NB4 (cell line): ENCODE results near the gene RABL3.
A peak's percentile ranks its signal among the peaks of the same experiment; 100 is the strongest.

Experiments used
- DNase-seq: peaks from one replicate; pipeline ENCODE4 v3.0.0; 2010; ENCODE audit warnings: low read depth
- H3K4me3 ChIP-seq: one replicate; pipeline ENCODE4 v1.5.1; 2011; ENCODE audit warnings: mild to moderate bottlenecking, low read depth, low read length, moderate library complexity
- MYC ChIP-seq: IDR thresholded peaks from 2 replicates; pipeline ENCODE4 v1.6.1; 2011; ENCODE audit warnings: low read depth, low read length
- POLR2A ChIP-seq: IDR thresholded peaks from 2 replicates; pipeline ENCODE4 v1.6.1; 2011; ENCODE audit warnings: mild to moderate bottlenecking; ENCODE audit not compliant: insufficient read length; ENCODE audit errors: extremely low read depth
- TF ChIP-seq, protein P1 (sequence below): IDR thresholded peaks from one replicate; pipeline ENCODE4 v1.5.1; 2012; ENCODE audit warnings: low read depth, low read length
- TF ChIP-seq, protein P2 (sequence below): IDR thresholded peaks from 2 replicates; pipeline ENCODE4 v1.6.1; 2011; ENCODE audit warnings: low read depth, low read length

RABL3 gene

DNA sequence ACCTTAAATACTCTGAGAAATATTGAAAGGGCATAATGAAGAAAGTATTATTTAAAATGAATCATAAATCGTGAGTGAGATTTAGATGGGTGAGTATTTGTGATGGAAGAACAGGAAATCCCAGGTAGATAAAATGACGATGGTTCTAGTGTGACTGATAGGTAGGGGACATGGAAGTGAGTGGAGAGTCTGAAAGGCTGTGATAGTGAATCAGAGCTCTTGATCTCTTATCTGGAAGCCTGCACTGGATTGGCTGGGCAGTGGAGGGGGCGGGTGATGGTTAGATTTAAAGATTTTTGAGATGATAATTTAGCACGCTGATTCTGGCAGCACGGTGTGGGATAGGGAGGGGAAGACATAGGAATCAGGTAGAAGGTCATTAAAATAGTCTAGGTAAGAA is 80.4 kb downstream of the RABL3 start:
- no peak for DNase-seq
- no peak overlapping the region for H3K4me3 ChIP-seq
- TF ChIP-seq, protein P1, sequence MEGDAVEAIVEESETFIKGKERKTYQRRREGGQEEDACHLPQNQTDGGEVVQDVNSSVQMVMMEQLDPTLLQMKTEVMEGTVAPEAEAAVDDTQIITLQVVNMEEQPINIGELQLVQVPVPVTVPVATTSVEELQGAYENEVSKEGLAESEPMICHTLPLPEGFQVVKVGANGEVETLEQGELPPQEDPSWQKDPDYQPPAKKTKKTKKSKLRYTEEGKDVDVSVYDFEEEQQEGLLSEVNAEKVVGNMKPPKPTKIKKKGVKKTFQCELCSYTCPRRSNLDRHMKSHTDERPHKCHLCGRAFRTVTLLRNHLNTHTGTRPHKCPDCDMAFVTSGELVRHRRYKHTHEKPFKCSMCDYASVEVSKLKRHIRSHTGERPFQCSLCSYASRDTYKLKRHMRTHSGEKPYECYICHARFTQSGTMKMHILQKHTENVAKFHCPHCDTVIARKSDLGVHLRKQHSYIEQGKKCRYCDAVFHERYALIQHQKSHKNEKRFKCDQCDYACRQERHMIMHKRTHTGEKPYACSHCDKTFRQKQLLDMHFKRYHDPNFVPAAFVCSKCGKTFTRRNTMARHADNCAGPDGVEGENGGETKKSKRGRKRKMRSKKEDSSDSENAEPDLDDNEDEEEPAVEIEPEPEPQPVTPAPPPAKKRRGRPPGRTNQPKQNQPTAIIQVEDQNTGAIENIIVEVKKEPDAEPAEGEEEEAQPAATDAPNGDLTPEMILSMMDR, result no peak
- TF ChIP-seq MYC, result no peak
- TF ChIP-seq POLR2A, result no peak
- TF ChIP-seq, protein P2, sequence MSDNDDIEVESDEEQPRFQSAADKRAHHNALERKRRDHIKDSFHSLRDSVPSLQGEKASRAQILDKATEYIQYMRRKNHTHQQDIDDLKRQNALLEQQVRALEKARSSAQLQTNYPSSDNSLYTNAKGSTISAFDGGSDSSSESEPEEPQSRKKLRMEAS, result no peak

DNA sequence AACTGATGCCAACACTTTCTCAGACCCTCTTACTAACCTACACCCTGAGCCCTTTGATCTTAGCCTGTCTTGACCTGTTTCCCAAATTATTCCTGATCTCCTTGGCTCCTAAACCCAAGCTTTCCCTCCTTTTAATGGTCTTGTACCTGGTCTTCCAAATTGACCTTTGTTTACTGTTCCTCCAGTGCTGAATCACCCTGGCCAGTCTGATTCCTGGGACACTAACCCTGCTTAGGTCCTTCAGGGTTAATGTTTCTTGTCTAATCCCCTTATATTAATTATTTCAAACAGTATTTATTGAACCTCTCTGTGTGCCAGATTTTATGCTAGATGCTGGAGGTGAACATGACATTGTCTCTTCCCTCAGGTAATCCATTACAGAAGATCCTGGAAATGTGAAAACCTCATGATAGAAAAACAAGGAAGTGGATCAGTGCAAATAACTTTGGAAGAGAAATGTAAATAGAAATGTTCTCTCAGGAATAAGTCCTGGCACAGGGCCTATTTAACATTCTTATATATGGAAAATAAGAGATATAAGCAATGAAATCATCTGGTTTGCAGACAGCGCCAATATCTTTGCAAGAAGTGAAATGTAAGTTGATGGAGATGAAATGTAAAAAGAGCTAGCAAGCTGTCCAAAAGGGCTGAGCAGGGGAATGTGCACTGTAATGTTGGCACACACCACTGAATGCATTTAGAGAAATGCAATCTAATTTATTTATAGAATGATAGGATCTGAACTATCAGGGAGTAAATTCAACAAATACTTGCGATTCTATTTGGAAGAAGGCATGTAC is 81.0 kb downstream of the RABL3 start:
- H3K4me3 ChIP-seq, result no peak overlapping the region
- no peak for DNase-seq
- TF ChIP-seq POLR2A, result no peak
- TF ChIP-seq, protein P2, result no peak
- TF ChIP-seq, protein P1, result no peak
- no peak for TF ChIP-seq MYC

DNA sequence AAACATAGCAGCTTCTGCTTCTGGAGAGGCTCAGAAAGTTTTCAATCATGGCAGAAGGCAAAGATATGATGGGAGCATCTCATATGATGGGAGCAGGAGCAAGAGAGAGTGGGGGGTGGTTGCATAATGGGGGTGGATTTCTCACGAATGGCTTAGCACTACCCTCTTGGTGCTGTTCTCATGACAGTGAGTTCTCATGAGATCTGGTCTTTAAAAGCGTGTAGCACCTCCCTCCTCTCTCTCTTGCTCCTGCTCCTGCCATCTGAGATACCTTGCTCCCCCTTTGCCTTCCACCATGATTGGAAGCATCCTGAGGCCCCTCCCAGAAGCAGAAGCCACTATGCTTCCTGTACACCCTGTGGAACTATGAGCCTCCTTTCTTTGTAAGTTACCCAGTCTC is 82.5 kb downstream of the RABL3 start:
- TF ChIP-seq, protein P2, result no peak
- TF ChIP-seq POLR2A (no peak), MYC (no peak)
- TF ChIP-seq, protein P1, result no peak
- DNase-seq, result no peak
- H3K4me3 ChIP-seq, result no peak overlapping the region

DNA sequence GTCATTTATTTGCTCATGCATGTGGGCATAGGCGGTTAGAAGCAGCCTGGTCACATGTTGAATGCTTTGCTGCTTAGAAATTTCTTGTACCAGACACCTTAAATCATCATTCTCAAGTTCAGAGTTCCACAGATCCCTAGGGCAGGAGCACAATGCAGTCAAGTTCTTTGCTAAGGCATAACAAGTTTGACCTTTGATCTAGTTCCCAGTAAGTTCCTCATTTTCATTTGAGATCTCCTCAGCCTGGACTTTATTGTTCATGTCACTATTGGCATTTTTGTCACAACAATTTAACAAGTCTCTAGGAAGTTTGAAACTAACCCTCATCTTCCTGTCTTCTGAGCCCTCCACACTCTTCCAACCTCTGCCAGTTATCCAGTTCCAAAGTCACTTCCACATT is 83.0 kb downstream of the RABL3 start:
- TF ChIP-seq MYC (no peak), POLR2A (no peak)
- TF ChIP-seq, protein P2, result no peak
- TF ChIP-seq, protein P1, result no peak
- no peak overlapping the region for H3K4me3 ChIP-seq
- DNase-seq, result peak; percentile 75

DNA sequence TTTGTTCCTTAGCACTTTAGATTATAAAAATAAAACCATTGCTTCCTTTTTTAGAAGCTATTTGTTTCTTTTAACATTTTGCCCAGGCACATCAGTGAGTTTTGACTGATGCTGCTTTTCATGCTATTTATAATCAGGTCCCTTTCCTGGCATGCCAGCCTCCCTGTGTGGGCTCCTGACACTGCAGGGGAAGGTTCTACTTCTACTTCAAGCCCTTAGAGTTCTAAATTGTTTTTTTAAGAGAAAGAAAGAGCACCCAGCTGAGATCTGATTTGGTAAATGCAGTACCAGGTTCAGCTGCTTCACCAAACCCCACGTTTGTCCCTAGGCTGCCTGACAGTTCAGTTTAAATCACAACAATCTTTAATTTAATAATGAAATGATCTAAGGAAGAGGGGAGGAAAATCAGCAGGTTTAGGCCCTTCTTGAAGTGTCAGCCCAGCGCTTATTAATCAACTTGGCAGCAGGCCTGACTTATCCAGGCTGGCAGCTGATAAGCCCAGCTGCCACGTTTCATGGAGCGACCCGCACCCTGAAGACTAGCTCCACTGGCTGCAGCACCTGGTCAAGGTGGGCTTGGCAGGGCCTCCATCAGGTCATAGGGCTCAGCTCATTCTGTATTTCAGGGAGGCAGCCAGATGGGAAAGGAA is 89.3 kb downstream of the RABL3 start:
- DNase-seq, result no peak
- TF ChIP-seq, protein P1, result no peak
- TF ChIP-seq MYC (no peak), POLR2A (no peak)
- TF ChIP-seq, protein P2, result no peak
- H3K4me3 ChIP-seq, result no peak overlapping the region
